Measurements from ENCODE around the gene HSP90B1. TPM values are rescaled to one million over a fixed set of nuclear protein-coding genes. Genes with fewer than 3 reads are reported as not detected.

Gene HSP90B1
- total and polyA plus RNA-seq, 9 of the 15 experiments (the other 6 are each of a cell fraction or from before 2014, with no cell fraction given) = 196 to 719 (median 557) TPM

DNA sequence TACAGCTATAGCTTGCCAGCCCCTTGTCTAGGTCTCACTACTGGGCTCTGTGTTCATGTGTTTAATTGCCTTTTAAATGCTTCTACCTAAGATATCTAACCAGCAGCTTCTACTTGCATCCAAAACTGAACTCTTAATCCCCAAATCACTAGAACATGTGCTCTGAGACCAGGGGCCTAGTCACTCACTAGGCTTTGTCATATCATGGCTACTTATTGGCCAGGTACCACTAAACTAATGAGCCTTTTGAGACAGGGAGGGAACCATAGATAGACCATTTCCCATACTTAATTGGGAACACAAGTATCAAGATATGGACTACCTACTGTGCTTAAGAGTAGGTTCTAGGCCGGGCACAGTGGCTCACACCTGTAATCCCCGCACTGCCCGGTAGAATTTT, 6.5 kb downstream of the HSP90B1 start (continued):
- TF ChIP-seq ZFP1 (CRISPR knock-in tag; IDR thresholded peaks at IDR 0.05) (no peak), GTF2E2 (tag; IDR thresholded peaks at IDR 0.05) (no peak), MAFF (IDR thresholded peaks at IDR 0.05; ENCODE audit: low read length) (no peak), SRF (CRISPR knock-in tag; IDR thresholded peaks at IDR 0.05) (no peak), HIVEP1 (CRISPR knock-in tag; IDR thresholded peaks at IDR 0.05) (no peak), KLF16 (IDR thresholded peaks at IDR 0.05) (no peak), KDM4B (IDR thresholded peaks at IDR 0.05; ENCODE audit: borderline replicate concordance in 2 of 2, low read depth in 1 of 2) (no peak), RFX7 (CRISPR knock-in tag; IDR thresholded peaks at IDR 0.05) (no peak), PML (IDR thresholded peaks at IDR 0.05; ENCODE audit: low read length) (peak; percentile 36; the same call in 1 of the 2 replicates), ZNF124 (CRISPR knock-in tag; IDR thresholded peaks at IDR 0.05) (no peak), PRPF4 (IDR thresholded peaks at IDR 0.05; ENCODE audit: insufficient read depth, low read depth, low read length, poor library complexity, severe bottlenecking) (no peak), MCM2 (IDR thresholded peaks at IDR 0.05; ENCODE audit: low read depth) (no peak)

DNA sequence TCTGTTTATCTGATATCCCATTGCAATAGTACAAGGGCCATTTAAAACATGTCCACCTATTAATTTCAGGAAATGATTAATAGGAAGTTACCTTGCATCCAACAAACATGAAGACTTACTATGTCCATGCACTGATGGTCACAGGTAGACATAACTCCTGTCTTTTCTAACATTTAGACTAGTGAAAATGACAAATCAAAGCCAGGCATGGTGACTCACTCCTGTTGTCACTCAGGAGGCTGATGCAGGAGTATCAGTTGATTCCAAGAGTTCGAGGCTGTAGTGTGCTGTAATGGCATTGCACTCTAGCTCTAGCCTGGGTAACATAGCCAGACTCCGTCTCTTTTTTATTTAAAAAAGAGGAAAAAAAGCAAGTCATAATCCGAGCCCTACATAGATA, 14.8 kb downstream of the HSP90B1 start:
- H3K36me3 ChIP-seq (ENCODE audit: control insufficient read depth, insufficient read depth, low read length) = peaks cover 100% of the 10 kb centered on the region
- no TSS peak for BruUV-seq (replicated peaks)
- intact Hi-C loops (cut with micrococcal nuclease) (no loop called here), in situ Hi-C loops (cut with MboI) (no loop called here)
- H3K9me3 ChIP-seq (replicated peaks; ENCODE audit: control insufficient read depth, insufficient read depth, low read depth, low read length) = no peaks in the 10 kb centered on the region
- CTCF ChIA-PET (ENCODE audit: low intra/inter-chr PET ratio) = no interaction called here
- H3K9ac ChIP-seq (ENCODE audit: insufficient read depth in 1 of 2, low read depth in 2 of 2, low read length in 2 of 2) = no peak overlapping the region
- DNase-seq (ENCODE audit: extremely low read depth in 1 of 4, low spot score in 3 of 4) (no peak), FAIRE-seq (no peak), ATAC-seq (no peak)
- no peak overlapping the region for H3K4me3 ChIP-seq
- TF ChIP-seq, protein P1, sequence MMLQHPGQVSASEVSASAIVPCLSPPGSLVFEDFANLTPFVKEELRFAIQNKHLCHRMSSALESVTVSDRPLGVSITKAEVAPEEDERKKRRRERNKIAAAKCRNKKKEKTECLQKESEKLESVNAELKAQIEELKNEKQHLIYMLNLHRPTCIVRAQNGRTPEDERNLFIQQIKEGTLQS (IDR thresholded peaks at IDR 0.05) = peak; percentile 38; the same call in 1 of the 2 replicates
- TF ChIP-seq, protein P1 (CRISPR knock-in tag; conservative IDR thresholded peaks at IDR 0.05) = no peak
- TF ChIP-seq MTA3 (IDR thresholded peaks at IDR 0.05; ENCODE audit: borderline replicate concordance) = no peak
- TF ChIP-seq TEAD4 (IDR thresholded peaks at IDR 0.05; ENCODE audit: low read length) = no peak
- TF ChIP-seq TEAD4 (CRISPR knock-in tag; IDR thresholded peaks at IDR 0.05; ENCODE audit: borderline replicate concordance) = no peak
- TF ChIP-seq, protein P2, sequence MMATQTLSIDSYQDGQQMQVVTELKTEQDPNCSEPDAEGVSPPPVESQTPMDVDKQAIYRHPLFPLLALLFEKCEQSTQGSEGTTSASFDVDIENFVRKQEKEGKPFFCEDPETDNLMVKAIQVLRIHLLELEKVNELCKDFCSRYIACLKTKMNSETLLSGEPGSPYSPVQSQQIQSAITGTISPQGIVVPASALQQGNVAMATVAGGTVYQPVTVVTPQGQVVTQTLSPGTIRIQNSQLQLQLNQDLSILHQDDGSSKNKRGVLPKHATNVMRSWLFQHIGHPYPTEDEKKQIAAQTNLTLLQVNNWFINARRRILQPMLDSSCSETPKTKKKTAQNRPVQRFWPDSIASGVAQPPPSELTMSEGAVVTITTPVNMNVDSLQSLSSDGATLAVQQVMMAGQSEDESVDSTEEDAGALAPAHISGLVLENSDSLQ (IDR thresholded peaks at IDR 0.05) = peak; percentile 45
- TF ChIP-seq TEAD2 (tag; IDR thresholded peaks at IDR 0.05) = no peak
- H3K4me1 ChIP-seq (replicated peaks in 1 of 2; ENCODE audit: control insufficient read depth in 2 of 2, insufficient read depth in 2 of 2, low read length in 2 of 2) = 0 out of 5 replicates have a peak, but pooled peaks cover 0 to 2% of the 10 kb centered on the region in 2 experiments
- POLR2A ChIA-PET = interaction anchor here (0.7 to 3.7 kb wide), 8 partner anchors 9 to 56 kb away, joined by 3 to 13 read pairs (median 6); partner anchors contain the start of genes HSP90B1 and TDG
- no peaks in the 10 kb centered on the region for H3K27me3 ChIP-seq (ENCODE audit: control insufficient read depth in 2 of 2, insufficient read depth in 2 of 2, low read length in 2 of 2)
- H4K20me1 ChIP-seq (replicated peaks; ENCODE audit: control insufficient read depth, insufficient read depth, low read length) = no peaks in the 10 kb centered on the region
- 91% methylated on average over 3 of the region's 3 CpGs for WGBS (ENCODE audit: insufficient coverage, low coverage, missing lambda C conversion rate)
- H3K27ac ChIP-seq (ENCODE audit: extremely low read depth, low read depth, low read length) = no peak overlapping the region
- H3K9me1 ChIP-seq (ENCODE audit: control insufficient read depth, insufficient read depth, low read length) = no peaks in the 10 kb centered on the region
- H3K4me2 ChIP-seq (ENCODE audit: insufficient read depth, low read length) = no peak overlapping the region
- 0 out of 3 replicates have a peak, but pooled peaks cover 5% of the 10 kb centered on the region for H3K79me2 ChIP-seq (ENCODE audit: control insufficient read depth, insufficient read depth, low read length)
- no peak overlapping the region for H2AFZ ChIP-seq (ENCODE audit: low read depth, low read length)

Data from K562 (cell line).